Hematopoietic multipotent progenitor cell treated with erythropoietin and hydrocortisone succinate and interleukin-3 and kit ligand, for 6 days (in vitro differentiated cells): ENCODE results near the gene ABHD8.
"Not testable (repeated sequence)": the region's sequence is repeated elsewhere in the genome, so short reads cannot be mapped to it uniquely, and the experiment has no call there.

ENCODE experiments used
- DNase-seq: peaks from one replicate; pipeline ENCODE4 v3.0.0-alpha.2; 2015

The ABHD8 gene

DNA sequence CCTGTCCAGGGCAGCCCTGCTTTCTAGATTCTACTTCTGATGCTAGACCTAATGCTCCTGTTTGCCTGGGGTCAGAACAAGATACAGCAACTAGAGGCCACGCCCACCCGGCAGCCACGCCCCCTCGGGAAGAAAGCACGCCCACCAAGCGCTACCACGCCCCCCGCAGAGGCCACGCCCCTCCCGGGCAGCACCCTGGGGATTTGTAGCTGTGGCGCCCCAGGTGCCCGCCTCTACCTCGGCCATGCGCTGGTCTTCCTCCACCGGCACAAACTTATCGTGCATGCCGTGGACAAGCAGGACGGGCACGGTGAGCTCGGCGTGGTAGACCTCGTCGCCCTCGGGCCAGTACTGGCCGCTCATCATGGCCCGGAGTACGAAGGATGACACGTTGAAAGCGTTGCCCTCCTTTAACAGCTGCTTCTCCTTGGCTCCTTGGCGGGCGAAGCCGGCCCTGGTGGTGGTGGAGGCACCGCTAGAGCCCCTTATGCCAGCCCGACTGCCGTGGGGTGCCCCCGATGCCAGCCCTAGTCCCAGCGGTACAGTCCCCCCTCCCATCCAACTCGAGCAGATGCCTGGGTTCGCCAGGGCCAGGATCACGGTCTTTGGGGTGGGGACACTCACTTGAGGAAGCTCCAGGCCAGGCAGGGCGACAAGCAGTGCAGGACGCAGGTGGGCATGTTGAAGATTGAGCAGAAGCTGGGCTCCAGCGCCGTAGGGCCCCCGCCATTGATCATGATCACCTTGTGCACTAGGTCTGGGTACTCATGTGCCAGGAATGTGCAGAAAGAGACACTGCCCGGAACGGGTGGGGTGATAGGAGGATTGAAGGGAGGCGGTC is 9.0 kb downstream of the ABHD8 start:
- peak; percentile 70 for DNase-seq

DNA sequence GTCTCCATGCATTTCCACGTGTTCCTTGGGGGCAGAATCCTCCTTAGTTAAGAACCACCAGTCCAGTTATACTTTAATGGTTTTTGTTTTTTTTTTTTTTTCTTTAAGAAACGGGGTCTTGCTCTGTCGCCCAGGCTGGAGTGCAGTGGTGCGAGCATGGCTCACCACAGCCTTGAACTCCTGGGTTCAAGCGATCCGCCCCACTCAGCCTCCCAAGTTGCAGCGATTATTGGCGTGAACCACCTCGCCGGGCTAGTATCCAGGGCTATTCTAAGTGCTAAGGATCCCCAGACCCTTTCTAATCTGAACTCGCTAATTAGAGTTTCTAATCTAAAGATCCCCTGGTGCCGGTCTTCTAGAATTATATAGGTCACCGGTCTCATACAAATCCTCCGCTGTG is 9.6 kb downstream of the ABHD8 start:
- no peak for DNase-seq

DNA sequence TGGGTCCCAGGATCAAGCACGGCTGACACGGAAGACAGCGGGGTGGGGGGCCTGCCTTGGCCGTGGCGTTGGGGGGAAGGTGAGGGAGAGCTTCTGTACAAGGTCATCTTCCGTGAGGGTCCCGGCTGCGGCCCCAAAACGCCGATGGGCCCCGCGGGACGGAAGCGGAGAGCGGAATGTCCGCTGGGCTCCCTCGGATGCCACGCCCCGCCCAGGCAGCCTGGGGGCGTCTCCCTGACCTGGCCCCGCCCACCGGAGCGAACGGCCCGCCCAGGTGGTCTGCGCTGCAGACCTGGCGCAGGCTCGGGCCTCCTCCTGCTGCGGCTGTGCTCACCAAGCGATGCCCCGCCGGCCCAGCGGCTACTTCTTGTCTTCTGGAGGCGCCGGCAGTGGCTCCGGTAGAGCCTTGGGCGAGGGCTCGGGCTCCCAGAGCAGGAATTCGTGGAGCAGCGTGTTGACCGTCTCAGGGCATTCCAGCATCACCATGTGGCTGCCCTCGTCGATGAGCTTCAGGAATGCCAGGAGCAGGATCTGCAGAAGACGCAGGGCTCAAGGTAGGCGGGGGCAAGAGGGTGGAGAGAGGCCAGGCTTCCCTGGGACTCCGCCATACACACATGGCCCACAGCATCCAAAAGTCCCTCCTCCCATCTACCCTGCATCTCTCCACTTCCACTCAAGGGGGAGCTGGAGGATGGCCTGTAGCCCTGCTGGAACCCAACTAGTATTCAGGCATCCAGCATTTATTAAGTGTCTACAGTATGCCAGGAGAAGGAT is 10.7 kb downstream of the ABHD8 start:
- peak; percentile 95 for DNase-seq

DNA sequence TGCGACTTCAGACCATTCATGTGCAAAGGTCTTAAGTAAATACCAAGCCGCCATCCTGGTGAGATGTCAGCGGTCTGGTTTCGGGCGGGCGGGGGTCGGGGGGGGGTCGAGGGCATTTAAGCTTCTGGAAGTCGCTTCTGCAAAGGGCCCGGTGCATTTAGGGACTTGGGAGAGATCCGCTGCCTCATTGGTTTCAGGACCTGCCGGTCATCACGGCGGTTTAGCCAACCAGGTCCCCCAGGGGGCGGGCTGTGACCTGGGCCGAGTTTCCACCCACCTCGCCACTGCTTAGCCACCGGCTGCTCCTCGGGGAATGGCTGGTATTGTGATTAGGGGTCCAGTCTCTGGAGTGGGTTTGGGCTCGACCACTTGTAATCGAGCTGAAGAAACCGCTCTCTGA is 13.7 kb downstream of the ABHD8 start:
- peak; percentile 94 for DNase-seq

DNA sequence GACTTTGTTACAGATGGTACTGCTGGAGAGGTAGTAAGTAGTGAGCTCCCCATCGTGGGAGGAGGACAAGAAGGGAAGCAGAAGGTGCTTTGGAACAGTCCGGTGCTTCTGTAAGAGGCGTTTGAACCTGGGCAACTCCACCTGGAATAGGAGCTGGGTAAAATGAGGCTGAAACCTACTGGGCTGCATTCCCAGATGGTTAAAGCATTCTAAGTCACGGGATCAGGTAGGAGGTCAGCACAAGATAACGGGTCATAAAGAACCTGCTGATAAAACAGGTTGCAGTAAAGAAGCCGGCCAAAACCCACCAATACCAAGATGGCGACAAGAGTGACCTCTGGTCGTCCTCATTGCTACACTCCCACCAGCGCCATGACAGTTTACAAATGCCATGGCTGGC is 16.5 kb downstream of the ABHD8 start:
- no peak for DNase-seq

DNA sequence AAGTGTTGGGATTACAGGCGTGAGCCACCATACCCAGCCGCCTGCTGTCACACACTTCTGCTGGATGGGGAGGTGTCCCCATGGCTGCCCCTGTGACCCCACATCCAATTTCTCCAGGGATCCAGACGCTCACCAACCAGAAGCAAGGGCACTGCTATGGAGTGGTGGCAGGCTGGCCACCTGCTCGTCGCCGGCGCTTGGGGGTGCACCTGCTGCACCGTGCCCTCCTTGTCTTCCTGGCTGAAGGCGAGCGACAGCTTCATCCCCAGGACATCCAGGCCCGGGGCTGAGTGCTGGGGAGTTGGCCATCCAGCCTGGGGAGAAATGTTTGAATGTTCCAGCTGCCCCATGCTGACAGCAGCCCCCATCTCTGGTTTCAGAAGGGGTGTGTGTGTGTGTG is 17.0 kb downstream of the ABHD8 start:
- no peak for DNase-seq

DNA sequence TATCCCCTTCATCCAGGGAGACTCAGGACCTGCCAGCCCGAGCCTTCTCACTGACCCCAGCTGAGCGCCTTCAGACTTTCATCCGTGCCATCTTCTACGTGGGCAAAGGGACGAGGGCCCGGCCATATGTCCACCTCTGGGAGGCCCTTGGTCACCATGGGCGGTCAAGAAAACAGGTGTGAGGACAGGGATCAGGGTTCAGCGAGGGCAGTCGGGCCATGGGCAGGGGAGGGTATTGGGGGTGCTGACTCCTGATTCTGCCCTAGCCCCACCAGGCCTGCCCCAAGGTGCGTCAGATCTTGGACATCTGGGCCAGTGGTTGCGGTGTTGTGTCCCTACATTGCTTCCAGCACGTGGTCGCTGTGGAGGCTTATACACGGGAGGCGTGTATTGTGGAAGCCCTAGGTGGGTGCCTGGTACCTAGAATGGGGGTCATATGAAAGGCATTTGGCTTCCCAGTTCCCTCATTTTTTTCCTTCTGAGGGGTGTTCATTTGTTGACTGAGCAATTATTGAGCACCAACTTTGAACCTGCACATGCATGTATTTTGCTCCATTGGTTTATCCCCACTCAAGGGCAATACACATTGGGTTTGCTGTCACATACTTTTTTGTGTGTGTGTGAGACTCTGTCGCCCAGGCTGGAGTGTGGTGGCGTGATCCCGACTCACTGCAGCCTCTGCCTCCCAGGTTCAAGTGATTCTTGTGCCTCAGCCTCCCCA is 17.6 kb downstream of the ABHD8 start:
- DNase-seq: no peak

DNA sequence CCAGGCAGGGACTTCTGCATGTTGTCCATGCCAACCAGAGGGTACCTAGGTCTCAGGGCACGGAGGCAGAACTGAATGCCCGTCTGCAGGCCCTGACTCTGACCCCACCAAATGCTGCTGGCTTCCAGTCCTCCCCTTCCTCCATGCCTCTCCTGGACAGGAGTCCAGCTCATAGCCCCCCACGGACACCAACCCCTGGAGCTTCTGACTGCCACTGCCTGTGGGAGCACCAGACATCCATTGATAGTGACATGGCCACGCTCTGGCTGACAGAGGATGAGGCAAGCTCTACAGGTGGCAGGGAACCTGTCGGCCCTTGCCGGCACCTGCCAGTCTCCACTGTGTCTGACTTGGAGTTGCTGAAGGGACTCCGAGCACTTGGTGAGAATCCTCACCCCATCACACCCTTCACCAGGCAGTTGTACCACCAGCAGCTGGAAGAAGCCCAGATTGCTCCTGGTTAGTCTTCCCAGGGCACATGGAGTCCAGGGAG is 19.7 kb downstream of the ABHD8 start:
- DNase-seq: no peak

DNA sequence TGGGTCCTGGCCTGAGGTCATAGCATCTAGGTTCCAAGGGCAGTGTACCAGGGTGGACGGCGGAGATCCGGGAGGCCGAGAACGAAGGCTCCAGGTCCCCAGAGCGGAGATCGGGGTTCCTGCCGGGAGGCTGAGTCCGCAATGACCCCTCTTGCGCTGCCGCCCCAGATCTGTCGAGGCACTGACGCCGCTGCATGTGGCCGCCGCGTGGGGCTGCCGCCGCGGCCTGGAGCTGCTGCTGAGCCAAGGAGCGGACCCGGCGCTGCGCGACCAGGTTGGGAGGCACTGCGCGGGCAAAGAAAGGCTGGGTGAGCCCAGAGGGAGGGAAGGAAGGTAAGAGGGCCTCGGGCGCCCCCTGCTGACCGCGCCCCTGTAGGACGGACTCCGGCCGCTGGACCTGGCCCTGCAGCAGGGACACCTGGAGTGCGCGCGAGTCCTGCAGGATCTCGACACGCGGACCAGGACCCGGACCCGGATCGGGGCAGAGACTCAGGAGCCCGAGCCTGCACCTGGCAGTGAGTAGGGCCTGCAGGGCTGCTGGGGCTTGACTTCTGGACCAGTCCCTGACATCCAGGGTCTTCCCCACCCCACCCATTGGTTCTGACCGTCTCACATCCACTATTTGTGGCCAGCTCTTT is 20.6 kb downstream of the ABHD8 start:
- DNase-seq: peak; percentile 95

DNA sequence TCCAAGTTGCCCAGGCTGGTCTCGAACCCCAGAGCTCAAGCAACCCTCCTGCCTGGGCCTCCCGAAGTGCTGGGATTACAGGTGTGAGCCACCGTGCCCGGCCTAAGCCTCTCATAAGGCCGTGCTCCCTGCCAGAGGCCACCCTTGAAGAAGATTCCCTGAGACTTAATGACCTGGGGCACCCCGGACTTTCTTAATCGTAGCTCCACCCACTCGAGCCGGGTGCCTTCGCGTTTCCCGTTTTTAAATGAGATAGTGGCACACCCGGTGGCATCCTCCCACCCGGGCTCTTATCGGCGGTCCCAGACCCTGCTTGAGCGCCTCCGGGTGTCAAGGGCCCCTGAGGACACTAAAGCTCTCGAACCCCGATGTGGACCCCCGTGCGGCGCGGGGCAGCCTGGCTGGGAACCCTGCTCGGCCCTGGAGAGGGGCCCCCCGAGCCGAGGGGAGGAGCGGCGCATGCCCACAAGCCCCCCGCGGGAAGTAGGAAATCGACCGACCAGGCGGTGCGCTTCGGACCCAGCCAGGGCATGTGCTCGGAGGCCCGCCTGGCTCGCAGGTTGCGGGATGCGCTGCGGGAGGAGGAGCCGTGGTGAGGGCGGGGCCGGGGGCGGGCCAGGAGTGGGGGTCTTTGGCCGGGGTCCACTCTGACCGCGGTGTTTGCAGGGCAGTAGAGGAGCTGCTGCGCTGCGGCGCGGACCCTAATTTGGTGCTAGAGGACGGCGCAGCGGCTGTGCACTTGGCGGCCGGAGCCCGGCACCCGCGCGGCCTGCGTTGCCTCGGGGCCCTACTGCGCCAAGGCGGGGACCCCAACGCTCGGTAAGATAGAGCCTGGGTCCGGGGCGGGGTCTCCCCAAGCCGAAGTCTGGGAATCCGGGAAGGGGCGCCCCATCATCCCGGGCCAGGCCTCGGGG is 21.6 kb downstream of the ABHD8 start, which contains the start of gene ANKLE1:
TSS of gene ANKLE1 (plus strand) at position 511 of the 914 bp plus-strand sequence. CDS start at position 531, 20 bp downstream.
- peak; percentile 97 for DNase-seq

DNA sequence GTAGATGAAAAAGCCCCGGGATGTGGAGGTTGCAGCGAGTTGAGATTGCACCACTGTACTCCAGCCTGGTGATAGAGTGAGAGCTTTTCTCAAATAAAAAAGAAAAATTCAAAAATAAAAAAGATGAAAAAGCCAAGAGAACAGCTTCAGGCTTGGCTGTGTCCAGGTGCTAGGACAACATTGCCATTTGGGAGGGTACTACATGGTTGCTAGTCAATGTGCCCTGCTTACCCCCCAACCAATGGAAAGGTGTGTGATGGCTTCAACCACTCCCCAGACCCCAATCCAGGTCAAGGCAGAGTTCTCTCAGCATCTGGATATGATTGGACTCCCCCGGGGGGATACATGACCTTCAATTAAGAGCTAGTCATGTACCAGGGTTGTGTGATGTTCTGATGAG is 23.8 kb downstream of the ABHD8 start:
- no peak for DNase-seq

DNA sequence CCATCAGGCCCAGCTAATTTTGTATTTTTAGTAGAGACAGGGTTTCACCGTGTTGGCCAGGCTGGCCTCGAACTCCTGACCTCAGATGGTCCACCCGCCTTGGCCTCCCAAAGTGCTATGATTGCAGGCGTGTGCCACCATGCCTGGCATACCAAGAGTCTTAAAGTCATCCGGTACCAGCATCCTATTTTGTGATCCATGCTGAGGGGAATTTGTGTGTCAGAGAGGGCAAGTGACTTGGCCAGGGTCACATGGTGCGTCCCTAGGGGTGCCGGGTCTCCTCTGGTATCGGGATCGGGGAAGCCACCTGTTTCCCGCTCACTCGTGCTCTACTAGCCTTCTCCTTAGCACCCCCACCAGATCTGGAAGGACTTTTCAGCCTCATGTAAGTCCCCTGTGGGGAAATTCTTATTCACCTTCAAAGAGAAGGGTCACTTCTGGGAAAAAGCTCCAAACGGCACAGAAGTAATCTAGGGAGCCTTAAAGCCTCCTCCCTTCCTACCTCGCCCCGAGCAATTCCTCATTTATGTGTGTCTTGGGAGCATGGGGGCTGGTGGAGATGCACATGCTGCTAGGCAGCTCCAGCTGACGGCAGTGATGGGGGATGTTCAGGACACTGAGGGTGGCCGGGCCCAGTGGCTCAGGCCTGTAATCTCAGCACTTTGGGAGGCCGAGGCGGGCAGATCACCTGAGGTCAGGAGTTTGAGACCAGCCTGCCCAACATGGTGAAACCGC is 27.6 kb downstream of the ABHD8 start:
- DNase-seq: no peak

DNA sequence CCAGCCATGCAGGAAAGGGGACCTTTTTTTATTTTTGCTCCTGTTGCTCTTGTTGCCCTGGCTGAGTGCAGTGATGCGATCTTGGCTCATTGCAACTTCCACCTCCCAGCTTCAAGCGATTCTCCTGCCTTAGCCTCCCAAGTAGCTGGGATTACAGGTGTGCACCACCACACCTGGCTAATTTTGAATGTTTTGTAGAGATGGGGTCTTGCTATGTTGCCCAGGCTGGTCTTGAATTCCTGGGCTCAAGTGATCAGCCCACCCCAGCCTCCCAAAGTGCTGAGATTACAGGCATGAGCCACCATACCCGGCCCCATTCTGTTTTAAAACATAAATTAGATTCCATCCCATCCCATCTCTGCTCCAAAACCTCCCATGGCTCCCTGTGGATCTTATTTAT is 28.3 kb downstream of the ABHD8 start:
- not testable (repeated sequence) for DNase-seq

DNA sequence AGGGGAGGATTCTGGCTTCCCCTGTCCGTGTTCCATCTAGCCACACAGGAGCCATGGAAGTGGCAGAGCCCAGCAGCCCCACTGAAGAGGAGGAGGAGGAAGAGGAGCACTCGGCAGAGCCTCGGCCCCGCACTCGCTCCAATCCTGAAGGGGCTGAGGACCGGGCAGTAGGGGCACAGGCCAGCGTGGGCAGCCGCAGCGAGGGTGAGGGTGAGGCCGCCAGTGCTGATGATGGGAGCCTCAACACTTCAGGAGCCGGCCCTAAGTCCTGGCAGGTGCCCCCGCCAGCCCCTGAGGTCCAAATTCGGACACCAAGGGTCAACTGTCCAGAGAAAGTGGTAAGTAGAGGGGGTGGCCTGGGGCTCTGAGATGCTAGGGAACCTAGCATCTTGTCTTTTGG is 34.5 kb downstream of the ABHD8 start:
- no peak for DNase-seq

DNA sequence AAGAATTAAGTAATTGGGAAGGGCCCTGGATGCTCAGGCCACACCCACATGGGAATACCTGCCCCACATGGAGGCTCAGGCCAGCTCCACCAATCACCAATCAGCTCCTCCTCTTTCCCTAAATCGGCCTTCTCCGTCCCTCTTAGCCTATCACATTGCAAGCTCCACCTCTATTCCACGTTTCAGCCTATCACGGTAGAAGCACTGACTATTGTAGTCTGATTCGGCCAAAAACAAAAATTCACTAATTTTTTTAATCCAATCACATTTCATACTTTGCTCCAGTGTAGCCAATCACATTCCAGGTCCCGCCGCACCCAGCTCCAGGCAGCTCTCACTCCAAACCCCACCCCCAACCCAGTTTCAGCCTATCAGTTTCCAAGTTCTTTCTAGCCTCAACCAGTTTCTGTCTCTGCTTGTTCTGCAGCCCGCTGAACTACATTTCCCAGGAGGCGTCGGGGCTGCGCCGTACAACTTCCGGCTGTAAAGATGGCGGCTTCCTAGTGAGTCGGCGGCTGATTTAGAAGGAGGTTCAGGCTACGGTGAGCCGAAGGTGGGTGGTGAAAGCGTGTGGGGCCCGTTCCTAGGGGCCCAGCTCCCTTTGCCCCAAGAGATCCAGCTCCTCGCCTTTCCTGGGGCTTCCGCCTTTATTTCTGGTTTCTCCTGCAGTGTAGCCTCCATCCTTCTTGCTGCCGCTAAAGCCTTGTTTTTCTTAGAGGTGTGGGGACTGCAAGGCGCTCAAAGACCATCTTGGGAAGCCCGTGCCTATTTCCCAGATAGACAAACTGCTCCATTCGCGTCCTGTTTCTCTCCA is 36.0 kb downstream of the ABHD8 start, which contains the start of gene BABAM1:
TSS of gene BABAM1 (plus strand) at position 469 of the 814 bp plus-strand sequence. CDS start 1,364 bp downstream, outside the sequence.
- DNase-seq: peak; percentile 99

DNA sequence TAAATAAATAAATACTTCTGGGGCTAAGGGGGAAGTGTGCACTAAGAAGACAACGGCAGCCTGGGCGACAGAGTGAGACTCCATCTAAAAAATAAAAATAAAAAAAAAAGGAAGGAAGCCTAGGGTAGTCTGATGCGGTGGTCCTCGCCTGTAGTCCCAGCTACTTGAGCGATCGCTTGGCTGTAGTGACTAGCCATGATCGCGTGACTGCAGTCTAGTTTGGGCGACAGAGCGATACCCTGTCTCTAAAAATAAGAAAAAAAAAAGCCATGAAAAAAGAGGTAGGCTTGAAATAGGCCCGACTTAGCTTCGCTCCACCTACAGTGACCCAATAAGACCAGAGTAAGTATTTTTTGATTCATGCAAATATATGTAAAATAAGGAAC is 36.6 kb downstream of the ABHD8 start:
- DNase-seq: no peak

DNA sequence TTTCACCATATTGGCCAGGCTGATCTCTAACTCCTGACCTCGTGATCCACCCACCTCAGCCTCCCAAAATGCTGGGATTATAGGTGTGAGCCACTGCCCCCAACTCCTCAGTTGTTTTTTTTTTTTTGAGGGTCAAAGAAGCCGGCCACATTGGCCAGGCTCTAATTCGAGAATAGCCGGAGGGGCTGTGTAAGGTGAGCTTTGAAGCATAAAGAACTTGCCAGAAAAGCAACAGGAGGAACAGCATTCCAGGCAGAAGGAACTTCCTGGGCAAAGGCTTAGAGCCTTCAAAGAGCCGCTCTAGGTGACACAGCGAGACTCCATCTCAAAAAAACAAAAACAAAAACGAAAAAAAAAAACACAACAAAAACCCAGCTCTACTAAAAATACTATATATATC is 37.2 kb downstream of the ABHD8 start:
- DNase-seq: no peak

DNA sequence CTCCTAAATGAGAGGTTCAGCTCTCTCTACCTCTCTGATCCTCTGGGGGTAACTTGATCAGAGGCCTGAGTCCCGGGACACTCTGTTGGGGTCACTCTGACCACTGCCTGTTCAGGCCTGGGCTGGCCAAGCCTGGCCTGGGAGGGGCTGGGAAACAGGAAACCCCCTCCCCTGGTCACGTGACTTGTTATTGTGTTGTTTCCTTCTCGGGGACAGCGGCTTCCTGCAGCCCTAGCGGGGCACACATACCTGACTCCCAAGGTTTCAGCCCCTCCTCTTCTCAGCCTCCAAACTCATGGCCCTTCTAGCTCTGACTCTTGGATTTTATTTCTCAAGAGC is 38.6 kb downstream of the ABHD8 start, which contains the start of gene USHBP1:
TSS of gene USHBP1 (minus strand) at position 105 of the 339 bp plus-strand sequence. CDS start 446 bp downstream, outside the sequence.
- DNase-seq: no peak

DNA sequence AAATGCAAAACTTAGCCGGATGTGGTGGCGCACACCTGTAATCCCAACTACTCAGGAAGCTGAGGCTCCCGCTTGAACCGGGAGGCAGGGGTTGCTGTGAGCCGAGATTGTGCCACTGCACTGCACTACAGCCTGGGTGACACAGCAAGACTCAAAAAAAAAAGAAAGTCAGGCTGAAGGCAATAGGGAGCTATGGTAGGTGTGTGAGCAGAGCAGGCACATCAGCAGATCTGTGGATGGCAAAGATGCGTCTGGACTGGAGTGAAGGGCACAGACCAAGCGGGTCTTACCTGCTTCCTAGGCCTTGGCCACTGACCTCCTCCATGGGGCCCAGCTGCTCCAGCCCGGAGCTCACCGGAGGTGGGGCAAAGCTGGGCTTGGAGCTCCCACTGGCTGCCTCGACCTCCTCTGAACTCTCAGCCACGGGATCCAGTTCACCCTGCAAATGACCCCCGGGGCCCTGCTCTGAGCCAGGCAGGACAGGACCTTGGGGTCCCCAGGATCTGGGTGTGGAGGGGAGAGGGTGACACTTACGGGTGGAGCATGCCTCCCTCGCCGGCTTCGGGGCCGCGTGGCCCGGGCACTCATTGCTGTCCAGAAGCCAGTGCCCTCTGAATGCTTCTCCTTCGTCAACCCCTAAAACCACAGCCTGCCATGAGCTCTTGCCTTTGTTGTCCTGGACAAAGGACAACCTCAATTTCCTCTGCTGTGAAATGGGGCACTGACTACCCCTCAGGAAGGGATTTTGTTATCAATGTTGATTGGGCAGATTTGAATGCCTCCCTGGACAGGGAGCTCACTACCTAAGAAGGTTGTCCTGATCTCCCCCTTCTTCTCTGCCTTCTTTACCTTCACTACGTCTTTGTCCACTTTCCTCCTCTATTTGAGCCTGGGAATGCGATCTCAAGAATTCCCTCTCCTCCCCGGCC is 39.2 kb downstream of the ABHD8 start:
- DNase-seq: no peak
